Measurements from ENCODE around the gene CADM2.

DNA sequence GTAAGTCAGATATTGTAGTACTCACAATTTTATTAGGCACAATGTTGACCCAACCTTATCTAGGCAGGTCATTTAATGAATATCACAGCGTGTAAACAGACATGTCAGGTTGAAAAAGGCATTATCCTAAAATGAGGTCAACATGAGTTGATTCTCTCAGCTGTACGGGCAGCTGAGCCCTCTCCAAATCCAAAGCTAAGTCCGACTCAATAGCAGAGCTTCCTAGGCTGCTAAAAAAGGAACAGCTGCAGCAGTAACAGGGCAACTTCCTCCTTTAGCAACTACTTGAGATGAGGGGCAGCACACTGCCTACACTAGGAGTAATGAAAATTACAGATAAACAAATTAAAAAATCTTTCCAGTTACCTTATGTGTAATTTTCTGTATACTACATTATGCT lies 189.2 kb downstream of the CADM2 start:
- TF ChIP-seq, protein P1, sequence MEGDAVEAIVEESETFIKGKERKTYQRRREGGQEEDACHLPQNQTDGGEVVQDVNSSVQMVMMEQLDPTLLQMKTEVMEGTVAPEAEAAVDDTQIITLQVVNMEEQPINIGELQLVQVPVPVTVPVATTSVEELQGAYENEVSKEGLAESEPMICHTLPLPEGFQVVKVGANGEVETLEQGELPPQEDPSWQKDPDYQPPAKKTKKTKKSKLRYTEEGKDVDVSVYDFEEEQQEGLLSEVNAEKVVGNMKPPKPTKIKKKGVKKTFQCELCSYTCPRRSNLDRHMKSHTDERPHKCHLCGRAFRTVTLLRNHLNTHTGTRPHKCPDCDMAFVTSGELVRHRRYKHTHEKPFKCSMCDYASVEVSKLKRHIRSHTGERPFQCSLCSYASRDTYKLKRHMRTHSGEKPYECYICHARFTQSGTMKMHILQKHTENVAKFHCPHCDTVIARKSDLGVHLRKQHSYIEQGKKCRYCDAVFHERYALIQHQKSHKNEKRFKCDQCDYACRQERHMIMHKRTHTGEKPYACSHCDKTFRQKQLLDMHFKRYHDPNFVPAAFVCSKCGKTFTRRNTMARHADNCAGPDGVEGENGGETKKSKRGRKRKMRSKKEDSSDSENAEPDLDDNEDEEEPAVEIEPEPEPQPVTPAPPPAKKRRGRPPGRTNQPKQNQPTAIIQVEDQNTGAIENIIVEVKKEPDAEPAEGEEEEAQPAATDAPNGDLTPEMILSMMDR (IDR thresholded peaks at IDR 0.05), result no peak
- TF ChIP-seq POLR2A (IDR thresholded peaks at IDR 0.05), result no peak
